ENCODE measurements around the gene TNFRSF14.

Gene TNFRSF14

GRCh38 chr1:2591581-2592261, 35.5 kb downstream of the TNFRSF14 start:
- in situ Hi-C loops (cut with MboI; ENCODE audit: low pct_unique_long_range_greater_than_20kb, low sequenced_read_pairs, unreplicated experiment): no loop called here
- DNase-seq (ENCODE audit: low spot score): no peak
- no peak for TF ChIP-seq CTCF (IDR thresholded peaks at IDR 0.05; ENCODE audit: extremely low read depth, insufficient read depth, missing control alignments)

- no peak for DNase-seq (ENCODE audit: low spot score)
- in situ Hi-C loops (cut with MboI; ENCODE audit: low pct_unique_long_range_greater_than_20kb, low sequenced_read_pairs, unreplicated experiment): no loop called here
- no peak for TF ChIP-seq CTCF (IDR thresholded peaks at IDR 0.05; ENCODE audit: extremely low read depth, insufficient read depth, missing control alignments)
These were observed 36.5 kb downstream of the TNFRSF14 start for GRCh38 chr1:2592672-2593071.

DNA sequence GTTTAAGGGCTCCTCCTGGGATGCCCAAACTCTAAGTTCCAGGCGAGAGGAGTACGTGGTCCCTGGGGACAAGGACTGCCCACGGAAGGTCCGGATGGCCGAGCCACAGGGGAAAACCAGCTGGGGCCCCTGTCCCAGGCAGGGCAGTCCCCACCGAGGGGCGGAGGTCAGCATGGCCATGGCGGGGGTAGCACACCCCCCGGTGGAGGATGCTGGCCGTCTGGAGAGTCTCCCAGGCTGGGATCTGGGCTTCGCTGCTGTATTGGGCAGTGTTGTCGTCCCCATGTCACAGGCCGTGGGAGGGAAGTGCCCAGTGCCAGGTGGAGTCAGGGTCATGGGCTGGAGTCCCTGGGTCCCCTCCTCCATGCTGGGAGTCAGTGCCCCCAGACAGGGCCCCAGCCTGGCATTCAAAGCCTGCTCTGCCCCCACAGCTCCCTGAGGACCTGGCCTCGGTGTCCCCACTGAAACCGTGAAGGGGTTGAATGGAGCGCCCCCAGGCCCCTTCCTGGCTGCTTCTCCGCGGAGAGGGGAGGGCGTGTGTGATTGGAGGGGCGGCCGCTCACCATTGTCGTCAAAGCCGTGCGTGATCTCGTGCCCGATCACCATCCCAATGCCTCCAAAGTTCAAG, 37.2 kb downstream of the TNFRSF14 start:
- TF ChIP-seq CTCF (IDR thresholded peaks at IDR 0.05; ENCODE audit: extremely low read depth, insufficient read depth, missing control alignments): no peak
- in situ Hi-C loops (cut with MboI; ENCODE audit: low pct_unique_long_range_greater_than_20kb, low sequenced_read_pairs, unreplicated experiment): no loop called here
- no peak for DNase-seq (ENCODE audit: low spot score)

DNA sequence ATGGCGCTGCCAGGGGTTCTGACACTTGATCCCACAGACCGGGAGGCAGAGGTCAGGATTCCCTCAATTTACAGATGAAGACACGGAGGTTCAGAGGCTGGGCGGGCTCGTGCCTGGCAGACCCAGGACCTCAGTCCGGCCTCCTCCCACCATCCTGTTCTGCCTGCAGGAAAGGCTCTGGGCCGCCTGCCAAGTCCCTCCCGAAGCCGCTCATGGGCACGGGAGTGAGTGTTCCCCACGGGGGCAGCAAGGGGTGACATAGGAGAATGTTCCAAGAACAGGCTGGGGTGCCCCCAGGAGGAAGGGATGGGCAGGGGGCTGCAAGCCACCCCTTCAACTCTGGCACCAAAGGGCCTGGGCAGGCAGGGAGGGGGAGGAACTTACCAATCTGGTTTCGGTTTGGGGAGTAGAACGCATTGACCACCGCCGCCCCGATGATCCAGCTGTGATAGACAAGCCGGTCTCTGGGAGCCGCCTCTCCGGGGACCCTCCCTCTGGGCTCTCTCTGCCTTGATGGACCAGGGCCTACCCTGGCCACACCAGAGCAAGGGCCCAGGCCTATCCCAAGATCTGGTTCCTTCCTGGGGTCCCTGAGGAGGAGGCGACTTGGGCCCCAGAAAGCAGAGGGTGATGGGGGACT, 38.0 kb downstream of the TNFRSF14 start:
- in situ Hi-C loops (cut with MboI; ENCODE audit: low pct_unique_long_range_greater_than_20kb, low sequenced_read_pairs, unreplicated experiment): no loop called here
- DNase-seq (ENCODE audit: low spot score): no peak
- TF ChIP-seq CTCF (IDR thresholded peaks at IDR 0.05; ENCODE audit: extremely low read depth, insufficient read depth, missing control alignments): no peak

DNA sequence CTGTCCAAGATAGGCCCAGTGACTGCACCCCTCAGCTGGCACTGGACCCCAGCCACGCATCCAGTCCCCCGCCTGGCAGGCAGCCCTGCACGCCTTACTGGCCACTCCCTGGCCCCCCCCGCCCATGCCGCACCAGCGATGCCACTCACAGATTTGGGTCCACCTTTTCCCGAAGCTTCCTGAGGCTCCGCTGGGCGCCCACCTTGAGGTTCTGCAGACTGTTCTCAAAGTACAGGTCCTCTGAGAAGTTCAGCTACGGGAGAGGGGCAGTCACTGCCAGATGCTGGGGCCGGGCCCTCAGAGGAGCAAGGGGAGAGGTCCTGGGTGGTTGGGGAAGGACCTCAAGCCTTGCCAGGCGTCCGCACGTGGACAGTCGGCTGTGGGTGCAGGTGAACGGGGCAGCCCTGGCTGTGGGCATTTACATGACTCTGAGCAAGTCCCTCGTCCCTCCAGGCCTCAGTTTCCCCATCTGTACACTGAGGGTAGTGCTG, 38.5 kb downstream of the TNFRSF14 start:
- in situ Hi-C loops (cut with MboI; ENCODE audit: low pct_unique_long_range_greater_than_20kb, low sequenced_read_pairs, unreplicated experiment): no loop called here
- DNase-seq (ENCODE audit: low spot score): no peak
- no peak for TF ChIP-seq CTCF (IDR thresholded peaks at IDR 0.05; ENCODE audit: extremely low read depth, insufficient read depth, missing control alignments)

- in situ Hi-C loops (cut with MboI; ENCODE audit: low pct_unique_long_range_greater_than_20kb, low sequenced_read_pairs, unreplicated experiment): no loop called here
- no peak for DNase-seq (ENCODE audit: low spot score)
- no peak for TF ChIP-seq CTCF (IDR thresholded peaks at IDR 0.05; ENCODE audit: extremely low read depth, insufficient read depth, missing control alignments)
These were observed 39.2 kb downstream of the TNFRSF14 start for GRCh38 chr1:2595261-2595811.

Measured in GM13977 (cell line).